Activated CD4-positive, alpha-beta T cell treated with anti-CD3 and anti-CD28 coated beads for 24 hours (primary cell): ENCODE measurements around the gene POU2AF3.
"Not testable (repeated sequence)": the region's sequence is repeated elsewhere in the genome, so short reads cannot be mapped to it uniquely, and the experiment has no call there.

ENCODE experiments used
- DNase-seq, 2 donors: peaks; one replicate each; pipeline ENCODE4 v3.0.0-alpha.2; 2020; ENCODE audit warnings: low read depth in 2 of 2

Gene POU2AF3

GRCh38 chr11:111298413-111299100 lies at the start of gene POU2AF3:
Gene POU2AF3, plus strand, starts transcription at chr11:111298546. Its CDS starts 36 bp downstream, at chr11:111298582.
- no peak for DNase-seq

GRCh38 chr11:111250936-111251335 lies 47.4 kb upstream of the POU2AF3 start:
- no peak for DNase-seq

- DNase-seq: no peak
These were observed 45.2 kb upstream of the POU2AF3 start for GRCh38 chr11:111253131-111253530.

GRCh38 chr11:111253630-111254029 lies 44.7 kb upstream of the POU2AF3 start:
- no peak for DNase-seq

- no peak for DNase-seq
These were observed 40.3 kb upstream of the POU2AF3 start for GRCh38 chr11:111258046-111258445.

GRCh38 chr11:111259896-111260295 lies 38.5 kb upstream of the POU2AF3 start:
- DNase-seq: no peak

GRCh38 chr11:111260811-111261210 lies 37.5 kb upstream of the POU2AF3 start:
- no peak for DNase-seq

- no peak for DNase-seq
These were observed 33.7 kb upstream of the POU2AF3 start for GRCh38 chr11:111264646-111265045.

GRCh38 chr11:111265421-111265820 lies 32.9 kb upstream of the POU2AF3 start:
- DNase-seq: no peak

- not testable (repeated sequence) for DNase-seq
These were observed 30.0 kb upstream of the POU2AF3 start for GRCh38 chr11:111268303-111268702.

- no peak for DNase-seq
These were observed 29.0 kb upstream of the POU2AF3 start for GRCh38 chr11:111269146-111269868.

- DNase-seq: no peak
These were observed 25.9 kb upstream of the POU2AF3 start for GRCh38 chr11:111272420-111272819.

GRCh38 chr11:111282562-111283075 lies 15.7 kb upstream of the POU2AF3 start:
- no peak for DNase-seq

- DNase-seq: no peak
These were observed 14.3 kb upstream of the POU2AF3 start for GRCh38 chr11:111283945-111284481.

- DNase-seq: no peak
These were observed 12.9 kb upstream of the POU2AF3 start for GRCh38 chr11:111285189-111286091.

GRCh38 chr11:111291764-111292163 lies 6.6 kb upstream of the POU2AF3 start:
- no peak for DNase-seq

GRCh38 chr11:111292408-111292807 lies 5.9 kb upstream of the POU2AF3 start:
- not testable (repeated sequence) for DNase-seq

- no peak for DNase-seq
These were observed 2.1 kb upstream of the POU2AF3 start for GRCh38 chr11:111296196-111296595.

GRCh38 chr11:111297696-111298095 lies 650 bp upstream of the POU2AF3 start:
- no peak for DNase-seq

- DNase-seq: no peak
These were observed 1.0 kb downstream of the POU2AF3 start for GRCh38 chr11:111299101-111300026.

- DNase-seq: no peak
These were observed 2.2 kb downstream of the POU2AF3 start for GRCh38 chr11:111300569-111300968.
